CD14-positive monocyte (primary cell): ENCODE data around the gene TRIM3. TPM values are rescaled to one million over a fixed set of nuclear protein-coding genes. Genes with fewer than 3 reads are reported as not detected.

ENCODE experiments used
- DNase-seq, 3 donors: peaks; one replicate each; pipeline ENCODE4 v3.0.0-alpha.2; 2011 to 2022
- H2AFZ ChIP-seq: 2 replicates; pipeline ENCODE4 v1.6.0; 2012; ENCODE audit warnings: mild to moderate bottlenecking, low read depth, low read length, inconsistent platforms; ENCODE audit not compliant: insufficient read depth, poor library complexity, severe bottlenecking
- H3K27ac ChIP-seq, 2 donors: 1 replicate in 1 of 2; 2 replicates in 1 of 2; pipeline ENCODE4 v1.5.1; 2012 to 2013; ENCODE audit warnings: low read length in 2 of 2, control low read depth in 1 of 2, inconsistent platforms in 1 of 2, low read depth in 1 of 2, mild to moderate bottlenecking in 1 of 2
- H3K27me3 ChIP-seq, 2 donors: one replicate each; pipeline versions ENCODE4 v1.6.0 to v1.6.1; 2011 to 2013; ENCODE audit warnings: low read length in 2 of 2; ENCODE audit not compliant: control insufficient read depth in 2 of 2, insufficient read depth in 2 of 2
- H3K36me3 ChIP-seq, 2 donors: replicated peaks in 1 of 2; 1 replicate in 1 of 2; 2 replicates in 1 of 2; pipeline versions ENCODE4 v1.5.1 to v1.6.1; 2012 to 2013; ENCODE audit warnings: low read length in 2 of 2, control low read depth in 1 of 2, inconsistent platforms in 1 of 2, mild to moderate bottlenecking in 1 of 2; ENCODE audit not compliant: insufficient read depth in 2 of 2, control insufficient read depth in 1 of 2
- H3K4me1 ChIP-seq, 2 donors: 1 replicate in 1 of 2; 2 replicates in 1 of 2; pipeline versions ENCODE4 v1.5.1 to v1.6.1; 2012 to 2013; ENCODE audit warnings: low read length in 2 of 2, control low read depth in 1 of 2, inconsistent platforms in 1 of 2, mild to moderate bottlenecking in 1 of 2, moderate library complexity in 1 of 2; ENCODE audit not compliant: insufficient read depth in 2 of 2, control insufficient read depth in 1 of 2
- H3K4me2 ChIP-seq: replicated peaks from 2 replicates; pipeline ENCODE3; 2012; ENCODE audit warnings: low read length, moderate library complexity, mild to moderate bottlenecking; ENCODE audit not compliant: poor library complexity, severe bottlenecking; ENCODE audit errors: extremely low read depth
- H3K4me3 ChIP-seq, 3 experiments: fragments of 200-600 bp in 1 of 3; sonication (generic) in 1 of 3; replicated peaks in 1 of 3; 1 replicate in 2 of 3; 2 replicates in 1 of 3; pipeline ENCODE4 v1.5.1; 2011 to 2013; ENCODE audit warnings: low read length in 3 of 3, mild to moderate bottlenecking in 3 of 3, control low read depth in 2 of 3, low read depth in 2 of 3, inconsistent platforms in 1 of 3, moderate library complexity in 1 of 3
- H3K79me2 ChIP-seq: 2 replicates; pipeline ENCODE4 v1.6.0; 2012; ENCODE audit warnings: mild to moderate bottlenecking, control low read depth, inconsistent platforms, low read length, moderate library complexity; ENCODE audit not compliant: insufficient read depth
- H3K9ac ChIP-seq: 2 replicates; pipeline ENCODE4 v1.6.0; 2017; ENCODE audit warnings: low read length, mild to moderate bottlenecking; ENCODE audit not compliant: insufficient read depth, poor library complexity, severe bottlenecking
- H3K9me3 ChIP-seq, 2 donors: replicated peaks in 1 of 2; 1 replicate in 1 of 2; 2 replicates in 1 of 2; pipeline versions ENCODE4 v1.5.1 to v1.6.1; 2012 to 2013; ENCODE audit warnings: low read length in 2 of 2, control low read depth in 1 of 2; ENCODE audit not compliant: control insufficient read depth in 1 of 2, insufficient read depth in 1 of 2
- H4K20me1 ChIP-seq: 2 replicates; pipeline ENCODE4 v1.6.0; 2012; ENCODE audit warnings: mild to moderate bottlenecking, low read length, control low read depth, moderate library complexity; ENCODE audit not compliant: insufficient read depth
- H3K27ac Mint-ChIP-seq, 7 donors: one replicate each; pipeline ENCODE4 v1.8.0; 2020; ENCODE audit warnings: mild to moderate bottlenecking in 7 of 7, mixed read lengths in 7 of 7, moderate library complexity in 6 of 7, inconsistent platforms in 2 of 7
- H3K27me3 Mint-ChIP-seq, 3 donors: one replicate each; pipeline ENCODE4 v1.8.0; 2021 to 2022; ENCODE audit warnings: low read depth in 3 of 3, mild to moderate bottlenecking in 3 of 3, mixed read lengths in 3 of 3, moderate library complexity in 3 of 3, inconsistent platforms in 1 of 3
- H3K36me3 Mint-ChIP-seq, 2 donors: one replicate each; pipeline ENCODE4 v1.8.0; 2020; ENCODE audit warnings: mixed read lengths in 2 of 2, inconsistent platforms in 1 of 2, mild to moderate bottlenecking in 1 of 2
- H3K4me1 Mint-ChIP-seq: one replicate; pipeline ENCODE4 v1.8.0; 2020; ENCODE audit warnings: mild to moderate bottlenecking, mixed read lengths
- H3K4me3 Mint-ChIP-seq, 2 donors: one replicate each; pipeline ENCODE4 v1.8.0; 2020; ENCODE audit warnings: mild to moderate bottlenecking in 2 of 2, mixed read lengths in 2 of 2, moderate library complexity in 1 of 2
- H3K9me3 Mint-ChIP-seq, 7 donors: one replicate each; pipeline ENCODE4 v1.8.0; 2020 to 2022; ENCODE audit warnings: mixed read lengths in 7 of 7, mild to moderate bottlenecking in 6 of 7, moderate library complexity in 6 of 7, inconsistent platforms in 2 of 7
- CTCF ChIP-seq: fragments of 200-600 bp; IDR thresholded peaks from one replicate; pipeline ENCODE4 v1.8.0; 2022; ENCODE audit warnings: antibody characterized with exemption, mild to moderate bottlenecking
- WGBS: methylation state at CpG from one replicate; pipeline ENCODE4 v1.1.5; 2013; ENCODE audit warnings: missing lambda C conversion rate; ENCODE audit not compliant: insufficient coverage; 5-methylcytosine and 5-hydroxymethylcytosine counted together
- intact Hi-C, 2 donors: fragments of 100-400 bp; cut with micrococcal nuclease; formaldehyde crosslinking; loops; one replicate each; pipeline versions ENCODE4 v1.15.0 to v1.15.1; 2023
- polyA plus RNA-seq, 3 donors: library from polyadenylated mRNA; depleted of rRNA in 1 of 3; unstranded in 2 of 3; stranded (reverse) in 1 of 3; fragments of 300-500 nt in 2 of 3; fragments of >200 nt in 1 of 3; fragmentation: Illumina TruSeq in 2 of 3; gene quantifications; 1 replicate in 2 of 3; 2 replicates in 1 of 3; pipeline ENCODE4 v1.2.3, GENCODE V29; 2012 to 2021

TRIM3 gene
- polyA plus RNA-seq, 3 donors = 1.7 to 36.2 (median 3.3) TPM

- Mint-ChIP-seq H3K27ac (peak overlapping the region; percentile 96 to 99 (median 98)), H3K27me3 (peaks cover 0 to 5% (median 0%) of the 10 kb centered on the region in 3 donors), H3K4me1 (peaks cover 35% of the 10 kb centered on the region), H3K36me3 (peaks cover 37 to 40% of the 10 kb centered on the region in 2 donors), H3K4me3 (peak overlapping the region; percentile 82 to 91), H3K9me3 (peaks cover 0 to 2% (median 0%) of the 10 kb centered on the region in 7 donors)
- intact Hi-C loops = loop anchor here (2.0 to 10.0 kb wide), 6 partner anchors 90 to 243 kb away; partner anchors contain the start of genes CNGA4 (in 1 of the 2), ILK (in 1 of the 2), MRPL17 (in 1 of the 2) and RRP8 (in 1 of the 2)
- 78% methylated on average over 6 of the region's 9 CpGs for WGBS
- Histone ChIP-seq H3K9me3 (no peaks in the 10 kb centered on the region), H3K4me1 (peaks cover 22 to 25% of the 10 kb centered on the region in 2 donors), H3K27ac (peak overlapping the region; percentile 97 to 98), H2AFZ (peak overlapping the region; percentile 9), H3K36me3 (peaks cover 44 to 57% of the 10 kb centered on the region in 2 donors), H3K9ac (peak overlapping the region; percentile 69), H3K79me2 (peaks cover 32% of the 10 kb centered on the region), H4K20me1 (no peaks in the 10 kb centered on the region), H3K4me3 (peak overlapping the region; percentile 56 to 78 (median 64)), H3K4me2 (peak overlapping the region; percentile 75), H3K27me3 (no peaks in the 10 kb centered on the region)
- DNase-seq = no peak
- no peak for TF ChIP-seq CTCF
These were observed 6.7 kb upstream of the TRIM3 start for GRCh38 chr11:6480299-6480914.

- Histone ChIP-seq H3K9me3 (no peaks in the 10 kb centered on the region), H4K20me1 (no peaks in the 10 kb centered on the region), H3K4me2 (no peak overlapping the region), H3K27ac (no peak overlapping the region), H3K4me3 (no peak overlapping the region), H2AFZ (no peak overlapping the region), H3K79me2 (peaks cover 19% of the 10 kb centered on the region), H3K4me1 (peaks cover 24 to 26% of the 10 kb centered on the region in 2 donors), H3K36me3 (peaks cover 22 to 29% of the 10 kb centered on the region in 2 donors), H3K27me3 (no peaks in the 10 kb centered on the region), H3K9ac (no peak overlapping the region)
- Mint-ChIP-seq H3K4me3 (no peak overlapping the region), H3K9me3 (peaks cover 0 to 2% (median 0%) of the 10 kb centered on the region in 7 donors), H3K27ac (no peak overlapping the region), H3K4me1 (peaks cover 42% of the 10 kb centered on the region), H3K36me3 (peaks cover 22 to 26% of the 10 kb centered on the region in 2 donors), H3K27me3 (peaks cover 0 to 7% (median 1%) of the 10 kb centered on the region in 3 donors)
- WGBS = 100% methylated on average over 3 of the region's 4 CpGs
- TF ChIP-seq CTCF = no peak
- intact Hi-C loops = loop anchor here in 1 of 2 donors (10.0 kb wide), 1 partner anchor 1508 kb away; the partner anchor contains the start of gene EIF3F
- no peak for DNase-seq
These were observed 2.8 kb upstream of the TRIM3 start for GRCh38 chr11:6476571-6476970.
